Thoracic aorta (tissue), 2 donors: ENCODE measurements around the gene GAL. TPM values are rescaled to one million over a fixed set of nuclear protein-coding genes. Genes with fewer than 3 reads are reported as not detected.

Experiments used
- ATAC-seq: fragments of 150-250 bp; one replicate; pipeline ENCODE4 v1.8.0; 2017; ENCODE audit warnings: low read depth; ENCODE audit not compliant: insufficient number of reproducible peaks, low FRiP score
- DNase-seq: peaks from one replicate; pipeline ENCODE4 v3.0.0-alpha.2; 2020; ENCODE audit warnings: low spot score
- H3K27ac ChIP-seq, 2 donors: fragments of 200-600 bp; sonication (generic); 1 replicate in 1 of 2; 2 replicates in 1 of 2; pipeline ENCODE4 v1.5.1; 2016; ENCODE audit warnings: mild to moderate bottlenecking in 2 of 2, moderate library complexity in 2 of 2
- H3K27me3 ChIP-seq: fragments of 200-600 bp; sonication (generic); replicated peaks from 2 replicates; pipeline ENCODE4 v1.6.0; 2016; ENCODE audit warnings: mild to moderate bottlenecking; ENCODE audit not compliant: insufficient read depth
- H3K36me3 ChIP-seq: fragments of 200-600 bp; sonication (generic); one replicate; pipeline ENCODE4 v1.5.1; 2016
- H3K4me1 ChIP-seq, 2 donors: fragments of 200-600 bp; sonication (generic); 1 replicate in 1 of 2; 2 replicates in 1 of 2; pipeline versions ENCODE4 v1.5.1 to v1.6.0; 2016; ENCODE audit warnings: low read depth in 2 of 2, mild to moderate bottlenecking in 1 of 2; ENCODE audit not compliant: control insufficient read depth in 1 of 2
- H3K4me3 ChIP-seq: fragments of 200-600 bp; sonication (generic); 2 replicates; pipeline ENCODE4 v1.5.1; 2016; ENCODE audit warnings: mild to moderate bottlenecking
- H3K9me3 ChIP-seq: fragments of 200-600 bp; sonication (generic); 2 replicates; pipeline ENCODE4 v1.5.1; 2016
- total RNA-seq, 2 donors: library from RNA; depleted of rRNA; stranded (reverse); fragments of >200 nt; gene quantifications; one replicate each; pipeline versions ENCODE4 v1.1.0 to v1.2.3, GENCODE V29; 2016
- TF ChIP-seq, protein P1 (sequence below): fragments of 200-600 bp; sonication (generic); IDR thresholded peaks from one replicate; pipeline ENCODE4 v1.5.1; 2019; ENCODE audit warnings: antibody characterized with exemption

The GAL gene
- total RNA-seq, 2 donors from 2014 or later = not detected

DNA sequence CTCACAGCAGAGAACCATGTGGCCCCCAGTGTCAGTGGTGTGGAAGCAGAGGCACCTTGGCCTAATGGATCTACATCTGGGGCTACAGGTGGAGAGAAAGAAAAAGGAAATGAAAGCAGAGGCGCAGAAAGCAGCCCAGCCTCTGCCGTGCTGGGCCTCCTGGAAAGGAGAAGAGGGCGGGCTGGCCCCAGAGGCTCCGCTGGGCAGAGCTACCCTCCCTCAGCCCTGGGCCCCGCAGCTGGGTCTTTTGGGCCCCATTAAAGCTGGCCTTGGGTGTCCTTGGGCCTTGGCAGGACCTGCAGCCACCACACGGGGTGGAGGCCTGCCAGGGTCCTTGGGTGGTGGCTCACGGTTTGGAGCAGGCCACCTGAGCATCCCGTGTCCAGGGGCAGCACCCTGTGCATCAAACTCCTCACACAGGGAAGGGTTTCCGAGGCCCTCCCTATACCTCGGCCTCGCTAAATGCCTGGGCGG is 31.6 kb upstream of the GAL start:
- DNase-seq (no peak), ATAC-seq (no peak)
- no peak overlapping the region for H3K4me3 ChIP-seq
- no peaks in the 10 kb centered on the region for H3K36me3 ChIP-seq
- H3K27ac ChIP-seq = no peak overlapping the region
- TF ChIP-seq, protein P1, sequence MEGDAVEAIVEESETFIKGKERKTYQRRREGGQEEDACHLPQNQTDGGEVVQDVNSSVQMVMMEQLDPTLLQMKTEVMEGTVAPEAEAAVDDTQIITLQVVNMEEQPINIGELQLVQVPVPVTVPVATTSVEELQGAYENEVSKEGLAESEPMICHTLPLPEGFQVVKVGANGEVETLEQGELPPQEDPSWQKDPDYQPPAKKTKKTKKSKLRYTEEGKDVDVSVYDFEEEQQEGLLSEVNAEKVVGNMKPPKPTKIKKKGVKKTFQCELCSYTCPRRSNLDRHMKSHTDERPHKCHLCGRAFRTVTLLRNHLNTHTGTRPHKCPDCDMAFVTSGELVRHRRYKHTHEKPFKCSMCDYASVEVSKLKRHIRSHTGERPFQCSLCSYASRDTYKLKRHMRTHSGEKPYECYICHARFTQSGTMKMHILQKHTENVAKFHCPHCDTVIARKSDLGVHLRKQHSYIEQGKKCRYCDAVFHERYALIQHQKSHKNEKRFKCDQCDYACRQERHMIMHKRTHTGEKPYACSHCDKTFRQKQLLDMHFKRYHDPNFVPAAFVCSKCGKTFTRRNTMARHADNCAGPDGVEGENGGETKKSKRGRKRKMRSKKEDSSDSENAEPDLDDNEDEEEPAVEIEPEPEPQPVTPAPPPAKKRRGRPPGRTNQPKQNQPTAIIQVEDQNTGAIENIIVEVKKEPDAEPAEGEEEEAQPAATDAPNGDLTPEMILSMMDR = no peak
- H3K9me3 ChIP-seq = no peaks in the 10 kb centered on the region
- no peaks in the 10 kb centered on the region for H3K4me1 ChIP-seq
- H3K27me3 ChIP-seq = no peaks in the 10 kb centered on the region

DNA sequence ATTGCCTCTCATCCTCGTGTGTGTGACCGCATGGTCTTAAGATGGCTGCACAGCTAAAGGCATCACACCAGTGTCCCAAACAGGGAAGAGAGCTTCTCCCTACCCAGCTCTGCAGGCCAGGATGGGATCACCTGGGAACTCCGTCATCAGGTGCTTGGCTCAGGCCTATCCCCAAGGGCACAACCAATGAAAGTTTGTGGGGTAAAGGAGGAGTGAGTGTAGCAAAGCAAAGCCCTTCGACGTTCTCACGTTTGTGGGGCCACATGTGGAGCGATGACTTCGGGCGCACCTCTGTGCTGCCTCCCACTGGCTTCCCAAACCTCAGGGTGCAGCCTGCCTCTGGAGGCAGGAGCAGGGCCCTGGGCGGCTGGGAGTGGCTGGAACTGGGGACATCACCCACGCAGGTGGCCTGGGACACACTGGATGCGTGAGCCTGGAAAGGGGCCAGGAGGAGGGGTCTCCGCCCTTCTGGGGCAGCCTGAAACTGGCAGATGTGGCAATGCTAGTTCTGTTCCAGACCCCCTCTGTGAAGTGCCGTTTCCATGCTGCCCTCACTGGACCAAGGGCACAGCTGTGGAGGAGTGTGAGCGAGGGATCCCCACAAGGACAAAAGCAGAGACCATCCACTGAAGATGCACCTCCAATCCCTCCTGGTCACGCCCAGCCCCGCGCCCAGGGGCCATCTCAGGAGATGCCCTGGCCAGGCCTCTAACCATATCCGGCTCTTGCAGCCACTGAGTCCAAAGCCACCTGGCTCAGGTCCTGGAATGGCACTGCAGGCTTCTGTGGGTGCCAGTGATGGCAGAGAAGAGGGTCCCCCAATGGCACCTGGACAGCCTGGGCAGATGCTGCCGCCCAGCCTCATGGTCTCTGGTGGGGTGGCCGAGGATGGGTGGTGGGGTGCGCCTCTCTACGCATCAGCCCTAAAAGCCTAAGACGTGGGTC is 30.6 kb upstream of the GAL start:
- TF ChIP-seq, protein P1 = no peak
- H3K36me3 ChIP-seq = no peaks in the 10 kb centered on the region
- no peak for ATAC-seq
- DNase-seq = no peak
- no peaks in the 10 kb centered on the region for H3K4me1 ChIP-seq
- H3K4me3 ChIP-seq = no peak overlapping the region
- no peaks in the 10 kb centered on the region for H3K27me3 ChIP-seq
- no peaks in the 10 kb centered on the region for H3K9me3 ChIP-seq
- no peak overlapping the region for H3K27ac ChIP-seq

DNA sequence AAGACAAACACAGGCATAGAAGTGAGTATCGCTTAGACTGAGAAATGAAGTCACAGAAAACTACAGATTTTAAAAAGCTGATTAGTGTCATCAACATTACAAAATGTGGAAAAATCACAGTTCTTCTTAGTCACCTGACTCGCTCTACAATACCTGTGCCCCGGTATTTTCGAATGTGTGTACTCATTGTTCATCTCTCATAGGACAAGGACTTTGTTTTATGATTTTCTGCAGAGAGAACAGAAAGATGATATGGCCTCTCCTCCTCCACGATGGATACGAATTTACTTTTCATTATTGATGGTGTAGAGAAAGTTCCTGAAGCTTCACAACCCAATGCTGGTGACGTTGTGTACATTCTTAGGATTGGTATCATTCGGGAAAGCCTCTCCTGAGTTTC is 29.4 kb upstream of the GAL start:
- Histone ChIP-seq H3K27ac (no peak overlapping the region), H3K9me3 (no peaks in the 10 kb centered on the region), H3K36me3 (no peaks in the 10 kb centered on the region), H3K4me3 (no peak overlapping the region), H3K27me3 (no peaks in the 10 kb centered on the region), H3K4me1 (no peaks in the 10 kb centered on the region)
- DNase-seq = no peak
- no peak for ATAC-seq
- TF ChIP-seq, protein P1 = no peak

DNA sequence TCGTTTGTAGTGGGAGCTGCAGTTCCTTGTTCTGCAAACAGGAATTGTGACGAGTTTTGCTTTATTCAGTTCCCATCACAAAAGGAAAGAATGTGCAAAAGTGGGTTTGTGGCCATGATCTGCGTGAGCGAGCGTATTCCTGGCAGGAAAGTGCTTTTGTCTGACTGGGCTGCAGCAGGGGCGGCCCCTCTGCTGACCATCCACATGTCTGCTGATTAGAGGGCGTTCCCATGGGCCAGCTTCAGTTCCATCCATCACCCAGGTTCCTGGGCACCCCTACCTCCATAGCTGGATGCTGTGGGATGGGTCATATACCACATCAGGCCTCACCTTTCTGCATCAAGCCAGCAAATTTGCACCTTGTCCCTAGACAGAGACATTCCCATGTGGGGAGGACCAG is 28.9 kb upstream of the GAL start:
- ATAC-seq (no peak), DNase-seq (no peak)
- no peaks in the 10 kb centered on the region for H3K36me3 ChIP-seq
- H3K27me3 ChIP-seq = no peaks in the 10 kb centered on the region
- no peaks in the 10 kb centered on the region for H3K9me3 ChIP-seq
- no peak overlapping the region for H3K27ac ChIP-seq
- no peak overlapping the region for H3K4me3 ChIP-seq
- no peaks in the 10 kb centered on the region for H3K4me1 ChIP-seq
- TF ChIP-seq, protein P1 = no peak

DNA sequence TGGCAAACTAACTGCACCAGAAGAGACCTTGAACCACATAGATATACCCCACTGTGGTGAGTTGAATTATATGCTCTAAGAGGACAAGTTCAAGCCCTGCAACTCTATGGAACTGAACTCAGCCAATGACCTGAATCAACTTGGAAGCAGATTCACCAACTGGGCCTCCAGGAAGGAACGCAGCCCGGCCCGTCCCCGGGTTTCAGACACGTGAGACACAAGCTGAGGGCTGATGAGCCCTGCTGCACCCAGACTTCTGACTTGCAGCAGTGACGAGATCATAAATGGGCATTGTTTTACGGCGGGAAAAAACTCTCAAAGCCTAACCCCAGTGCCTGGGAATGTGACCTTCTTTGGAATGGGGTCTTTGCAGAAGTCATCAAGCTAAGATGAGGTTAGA is 28.5 kb upstream of the GAL start:
- no peak overlapping the region for H3K27ac ChIP-seq
- H3K4me3 ChIP-seq = no peak overlapping the region
- H3K27me3 ChIP-seq = no peaks in the 10 kb centered on the region
- DNase-seq = no peak
- H3K36me3 ChIP-seq = no peaks in the 10 kb centered on the region
- TF ChIP-seq, protein P1 = no peak
- no peaks in the 10 kb centered on the region for H3K4me1 ChIP-seq
- no peaks in the 10 kb centered on the region for H3K9me3 ChIP-seq
- no peak for ATAC-seq
